A673 (cell line): ENCODE measurements around the gene SLC35B2. TPM values are rescaled to one million over a fixed set of nuclear protein-coding genes. Genes with fewer than 3 reads are reported as not detected.

Experiments
- BruUV-seq: library from RNA; stranded (reverse); fragments of 400-500 nt; replicated peaks from 2 replicates; lab custom pipeline; 2021; lab: Mats Ljungman, UMichigan
- CTCF ChIA-PET: fragments of 300-600 bp; sonication (Branson Sonifier 250); formaldehyde crosslinking; loops from one replicate; lab custom pipeline; 2022; ENCODE audit warnings: antibody characterized with exemption; lab: Charles Lee
- POLR2A ChIA-PET: fragments of 300-600 bp; sonication (Branson Sonifier 250); formaldehyde crosslinking; loops from one replicate; lab custom pipeline; 2022; ENCODE audit warnings: antibody characterized with exemption; ENCODE audit not compliant: low non-redundant PET; lab: Charles Lee
- DNase-seq: peaks from one replicate; pipeline ENCODE4 v3.0.0-alpha.2; 2015; ENCODE audit warnings: low spot score
- H3K27ac ChIP-seq: fragments of 200-600 bp; sonication (generic); 2 replicates; pipeline ENCODE4 v1.5.1; 2016; ENCODE audit warnings: mixed run types, low read depth, mild to moderate bottlenecking, mixed read lengths, antibody characterized with exemption, low read length; ENCODE audit not compliant: poor library complexity, severe bottlenecking
- H3K27me3 ChIP-seq: fragments of 200-600 bp; sonication (generic); replicated peaks from 2 replicates; pipeline ENCODE4 v1.6.1; 2017; ENCODE audit warnings: mixed run types, low read depth, mild to moderate bottlenecking, mixed read lengths, antibody characterized with exemption, low read length; ENCODE audit not compliant: insufficient read depth, poor library complexity
- H3K36me3 ChIP-seq: fragments of 200-600 bp; sonication (generic); 2 replicates; pipeline ENCODE4 v1.6.1; 2016; ENCODE audit warnings: mixed run types, mild to moderate bottlenecking, mixed read lengths, antibody characterized with exemption, low read length; ENCODE audit not compliant: insufficient read depth, poor library complexity, severe bottlenecking
- H3K4me1 ChIP-seq: fragments of 200-600 bp; sonication (generic); 2 replicates; pipeline ENCODE4 v1.6.1; 2017; ENCODE audit warnings: mixed run types, mild to moderate bottlenecking, mixed read lengths, antibody characterized with exemption, low read length; ENCODE audit not compliant: insufficient read depth, poor library complexity, severe bottlenecking
- H3K4me3 ChIP-seq: fragments of 200-600 bp; sonication (generic); 2 replicates; pipeline ENCODE4 v1.5.1; 2016; ENCODE audit warnings: low read depth, mixed run types, mild to moderate bottlenecking, mixed read lengths, low read length; ENCODE audit not compliant: poor library complexity, severe bottlenecking
- H3K9me3 ChIP-seq: fragments of 200-600 bp; sonication (generic); 2 replicates; pipeline ENCODE4 v1.6.1; 2016; ENCODE audit warnings: mixed run types, low read depth, mild to moderate bottlenecking, mixed read lengths, antibody characterized with exemption, low read length; ENCODE audit not compliant: poor library complexity, severe bottlenecking
- EZH2 ChIP-seq: fragments of 200-600 bp; sonication (generic); IDR thresholded peaks from 2 replicates; pipeline ENCODE4 v1.6.1; 2017; ENCODE audit warnings: borderline replicate concordance, low read depth, mild to moderate bottlenecking, mixed read lengths, antibody characterized with exemption, low read length; ENCODE audit not compliant: poor library complexity, severe bottlenecking
- intact Hi-C: fragments of 100-400 bp; cut with micrococcal nuclease; formaldehyde crosslinking; loops from one replicate; pipeline ENCODE4 v1.10.0; 2022; ENCODE audit not compliant: unreplicated experiment
- total RNA-seq: library from RNA; stranded (reverse); gene quantifications from 2 replicates; pipeline ENCODE4 v1.2.3, GENCODE V29; 2021
- TF ChIP-seq, protein P1 (sequence below): fragments of 300-800, 200-600 bp; sonication (generic); conservative IDR thresholded peaks from 2 replicates; pipeline ENCODE4 v1.5.1; 2017; ENCODE audit warnings: low read depth, mild to moderate bottlenecking, antibody characterized with exemption, low read length, moderate library complexity, mixed read lengths

The SLC35B2 gene
- total RNA-seq, 1 experiment from 2014 or later: 52.0 TPM

DNA sequence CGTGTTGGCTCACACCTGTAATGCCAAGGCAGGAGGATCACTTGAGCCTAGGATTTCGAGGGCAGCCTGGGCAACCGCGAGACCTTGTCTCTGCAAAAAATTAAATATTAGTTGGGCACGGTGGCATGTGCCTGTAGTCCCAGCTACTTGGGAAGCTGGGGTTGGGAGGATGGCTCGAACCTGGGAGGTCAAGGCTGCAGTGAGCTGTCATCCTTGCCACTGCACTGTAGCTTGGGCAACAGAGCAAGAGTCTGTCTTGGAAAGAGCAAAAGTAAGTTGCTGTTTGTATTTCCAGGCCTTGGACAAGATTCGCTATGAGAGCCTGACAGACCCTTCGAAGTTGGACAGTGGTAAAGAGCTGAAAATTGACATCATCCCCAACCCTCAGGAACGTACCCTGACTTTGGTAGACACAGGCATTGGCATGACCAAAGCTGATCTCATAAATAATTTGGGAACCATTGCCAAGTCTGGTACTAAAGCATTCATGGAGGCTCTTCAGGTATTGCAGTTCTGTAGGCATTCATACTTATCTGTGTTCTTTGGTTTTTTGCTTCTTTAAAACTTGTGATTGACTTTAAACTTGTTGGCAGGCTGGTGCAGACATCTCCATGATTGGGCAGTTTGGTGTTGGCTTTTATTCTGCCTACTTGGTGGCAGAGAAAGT lies 8.1 kb downstream of the SLC35B2 start:
- H3K36me3 ChIP-seq: peaks cover 64% of the 10 kb centered on the region
- no peak for DNase-seq
- TF ChIP-seq, protein P1, sequence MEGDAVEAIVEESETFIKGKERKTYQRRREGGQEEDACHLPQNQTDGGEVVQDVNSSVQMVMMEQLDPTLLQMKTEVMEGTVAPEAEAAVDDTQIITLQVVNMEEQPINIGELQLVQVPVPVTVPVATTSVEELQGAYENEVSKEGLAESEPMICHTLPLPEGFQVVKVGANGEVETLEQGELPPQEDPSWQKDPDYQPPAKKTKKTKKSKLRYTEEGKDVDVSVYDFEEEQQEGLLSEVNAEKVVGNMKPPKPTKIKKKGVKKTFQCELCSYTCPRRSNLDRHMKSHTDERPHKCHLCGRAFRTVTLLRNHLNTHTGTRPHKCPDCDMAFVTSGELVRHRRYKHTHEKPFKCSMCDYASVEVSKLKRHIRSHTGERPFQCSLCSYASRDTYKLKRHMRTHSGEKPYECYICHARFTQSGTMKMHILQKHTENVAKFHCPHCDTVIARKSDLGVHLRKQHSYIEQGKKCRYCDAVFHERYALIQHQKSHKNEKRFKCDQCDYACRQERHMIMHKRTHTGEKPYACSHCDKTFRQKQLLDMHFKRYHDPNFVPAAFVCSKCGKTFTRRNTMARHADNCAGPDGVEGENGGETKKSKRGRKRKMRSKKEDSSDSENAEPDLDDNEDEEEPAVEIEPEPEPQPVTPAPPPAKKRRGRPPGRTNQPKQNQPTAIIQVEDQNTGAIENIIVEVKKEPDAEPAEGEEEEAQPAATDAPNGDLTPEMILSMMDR: no peak
- no peak for TF ChIP-seq EZH2
- peak overlapping the region; percentile 80 for H3K4me3 ChIP-seq
- H3K27ac ChIP-seq: peak overlapping the region; percentile 30
- ChIA-PET CTCF (no interaction called here), POLR2A (no interaction called here)
- intact Hi-C loops: no loop called here
- H3K27me3 ChIP-seq: no peaks in the 10 kb centered on the region
- no peaks in the 10 kb centered on the region for H3K9me3 ChIP-seq
- peaks cover 20% of the 10 kb centered on the region for H3K4me1 ChIP-seq
- BruUV-seq: no TSS peak

DNA sequence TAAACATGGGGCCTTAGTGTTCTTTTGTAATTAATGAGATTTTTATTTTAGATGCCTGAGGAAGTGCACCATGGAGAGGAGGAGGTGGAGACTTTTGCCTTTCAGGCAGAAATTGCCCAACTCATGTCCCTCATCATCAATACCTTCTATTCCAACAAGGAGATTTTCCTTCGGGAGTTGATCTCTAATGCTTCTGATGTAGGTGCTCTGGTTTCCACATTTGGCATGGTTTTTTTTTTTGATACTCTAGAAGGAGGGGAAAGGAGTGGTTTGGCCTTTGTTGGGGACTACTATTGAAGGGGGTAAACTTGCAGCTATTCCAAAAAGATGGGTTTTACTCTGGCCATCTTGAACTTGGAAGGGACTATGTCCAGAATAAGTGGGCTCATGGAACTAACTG lies 8.7 kb downstream of the SLC35B2 start:
- Histone ChIP-seq H3K36me3 (peaks cover 58% of the 10 kb centered on the region), H3K4me3 (peak overlapping the region; percentile 80), H3K4me1 (peaks cover 20% of the 10 kb centered on the region), H3K9me3 (no peaks in the 10 kb centered on the region), H3K27ac (peak overlapping the region; percentile 95), H3K27me3 (no peaks in the 10 kb centered on the region)
- TF ChIP-seq, protein P1: no peak
- TF ChIP-seq EZH2: no peak
- intact Hi-C loops: no loop called here
- no TSS peak for BruUV-seq
- POLR2A ChIA-PET: no interaction called here
- no peak for DNase-seq
- CTCF ChIA-PET: no interaction called here

- H3K4me3 ChIP-seq: peak overlapping the region; percentile 80
- H3K27ac ChIP-seq: peak overlapping the region; percentile 95
- BruUV-seq: no TSS peak
- no peak for TF ChIP-seq EZH2
- TF ChIP-seq, protein P1: no peak
- H3K36me3 ChIP-seq: peaks cover 48% of the 10 kb centered on the region
- intact Hi-C loops: no loop called here
- POLR2A ChIA-PET: interaction anchor here (0.5 to 1.3 kb wide), 5 partner anchors 9 to 130 kb away, joined by 3 to 9 read pairs (median 5); partner anchors contain the start of gene SLC35B2
- no peaks in the 10 kb centered on the region for H3K9me3 ChIP-seq
- no peaks in the 10 kb centered on the region for H3K27me3 ChIP-seq
- peaks cover 20% of the 10 kb centered on the region for H3K4me1 ChIP-seq
- CTCF ChIA-PET: interaction anchor here (0.6 to 1.0 kb wide), 2 partner anchors 9 to 19 kb away, joined by 3 to 4 read pairs; partner anchors contain the start of gene SLC35B2
- DNase-seq: peak; percentile 65
These were observed 9.7 kb downstream of the SLC35B2 start for GRCh38 chr6:44247338-44248302.
